Measurements from ENCODE around the gene APOA1.

DNA sequence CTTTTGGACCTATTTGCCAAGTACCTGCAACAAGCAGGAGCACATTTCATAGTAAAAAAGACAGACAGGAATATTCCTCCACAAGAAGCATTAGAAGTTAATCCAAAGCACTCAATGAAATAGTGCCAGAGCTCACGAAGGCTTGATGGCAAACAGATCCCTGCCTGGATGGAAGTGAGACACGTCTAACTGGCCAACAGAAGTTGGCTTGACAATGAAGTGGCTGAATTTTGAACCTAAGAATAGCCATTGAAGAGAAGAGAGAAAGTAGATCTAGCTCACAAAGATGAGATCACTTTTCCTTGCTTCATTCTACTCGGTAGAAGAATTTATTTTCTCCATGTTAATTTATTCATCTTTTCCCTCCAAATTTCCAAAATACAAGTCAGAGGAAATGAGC is 30.6 kb upstream of the APOA1 start:
- no peak for TF ChIP-seq PAX5 (IDR thresholded peaks at IDR 0.05; ENCODE audit: insufficient read depth, low read length, severe bottlenecking)
- TF ChIP-seq POLR2A (IDR thresholded peaks at IDR 0.05; ENCODE audit: low read depth, low read length), result no peak
- no peak for TF ChIP-seq TAF1 (IDR thresholded peaks at IDR 0.05; ENCODE audit: low read depth, low read length)

All from GM12891 (cell line).